WTC11 (cell line): ENCODE measurements around the gene INPP5A. TPM values are rescaled to one million over a fixed set of nuclear protein-coding genes. Genes with fewer than 3 reads are reported as not detected.
A peak's percentile ranks its signal among the peaks of the same experiment; 100 is the strongest.

ENCODE experiments used
- ATAC-seq: fragments of 200-7000 bp; cut with Tn5 transposase; 2 replicates; pipeline ENCODE4 v1.10.0; 2021; ENCODE audit warnings: mild to moderate bottlenecking, moderate library complexity
- CTCF ChIA-PET: fragments of 300-600 bp; sonication (Branson Sonifier 250); formaldehyde crosslinking; loops from one replicate; lab custom pipeline; 2021; ENCODE audit warnings: antibody characterized with exemption; lab: Charles Lee
- POLR2A ChIA-PET: fragments of 350-600 bp; sonication (Branson Sonifier 250); formaldehyde crosslinking; loops from one replicate; lab custom pipeline; 2021; ENCODE audit warnings: antibody characterized with exemption; lab: Charles Lee
- DNase-seq: peaks from one replicate; pipeline ENCODE4 v3.0.0; 2021; ENCODE audit warnings: low spot score
- H3K27ac Mint-ChIP-seq: 2 replicates; pipeline ENCODE4 v1.8.0; 2021; ENCODE audit warnings: mixed read lengths
- H3K27me3 Mint-ChIP-seq: 2 replicates; pipeline ENCODE4 v1.8.0; 2021; ENCODE audit warnings: low read depth, mild to moderate bottlenecking, moderate library complexity, mixed read lengths
- H3K36me3 Mint-ChIP-seq: 2 replicates; pipeline ENCODE4 v1.8.0; 2021; ENCODE audit warnings: mixed read lengths
- H3K4me1 Mint-ChIP-seq: 2 replicates; pipeline ENCODE4 v1.8.0; 2022; ENCODE audit warnings: mixed read lengths
- H3K4me3 Mint-ChIP-seq: 2 replicates; pipeline ENCODE4 v1.8.0; 2021; ENCODE audit warnings: mild to moderate bottlenecking, moderate library complexity, mixed read lengths
- H3K9me3 Mint-ChIP-seq: 2 replicates; pipeline ENCODE4 v1.8.0; 2021; ENCODE audit warnings: mixed read lengths
- AR ChIP-seq: fragments of 250-450 bp; sonication (Bioruptor Pico); IDR thresholded peaks from 2 replicates; pipeline ENCODE4 v1.9.0; 2021; ENCODE audit warnings: mild to moderate bottlenecking
- ATF1 ChIP-seq: sonication (generic); formaldehyde crosslinking; IDR thresholded peaks from 2 replicates; pipeline ENCODE4 v1.8.1; 2023; ENCODE audit warnings: mild to moderate bottlenecking, moderate library complexity, missing genetic modification reagents
- CTCF ChIP-seq: fragments of 200-600 bp; IDR thresholded peaks from 2 replicates; pipeline ENCODE4 v1.8.0; 2022; ENCODE audit warnings: antibody characterized with exemption
- ELF4 ChIP-seq: sonication (generic); formaldehyde crosslinking; IDR thresholded peaks from 2 replicates; pipeline ENCODE4 v1.8.1; 2022; ENCODE audit warnings: low read depth, mild to moderate bottlenecking, moderate library complexity, missing genetic modification reagents
- ERG ChIP-seq: fragments of 250-450 bp; sonication (Bioruptor Pico); IDR thresholded peaks from 2 replicates; pipeline ENCODE4 v1.8.0; 2021; ENCODE audit warnings: mild to moderate bottlenecking
- FOXP1 ChIP-seq: sonication (generic); formaldehyde crosslinking; IDR thresholded peaks from 2 replicates; pipeline ENCODE4 v1.8.0; 2022; ENCODE audit warnings: missing genetic modification reagents, mild to moderate bottlenecking, moderate library complexity, borderline replicate concordance
- GTF2I ChIP-seq: fragments of 250-450 bp; sonication (Bioruptor Pico); conservative IDR thresholded peaks from 2 replicates; pipeline ENCODE4 v1.4.0; 2021; ENCODE audit warnings: mild to moderate bottlenecking
- IRF1 ChIP-seq: sonication (generic); formaldehyde crosslinking; IDR thresholded peaks from 2 replicates; pipeline ENCODE4 v1.8.0; 2023; ENCODE audit warnings: missing genetic modification reagents
- NFYB ChIP-seq: sonication (generic); formaldehyde crosslinking; conservative IDR thresholded peaks from 2 replicates; pipeline ENCODE4 v1.8.0; 2022; ENCODE audit warnings: low read depth, missing genetic modification reagents
- NR3C1 ChIP-seq: sonication (generic); formaldehyde crosslinking; conservative IDR thresholded peaks from 2 replicates; pipeline ENCODE4 v1.8.1; 2023; ENCODE audit warnings: low read depth, mild to moderate bottlenecking, missing genetic modification reagents
- SMAD3 ChIP-seq: sonication (generic); formaldehyde crosslinking; IDR thresholded peaks from 2 replicates; pipeline ENCODE4 v1.8.0; 2022; ENCODE audit warnings: missing genetic modification reagents, mild to moderate bottlenecking, borderline replicate concordance
- SOX15 ChIP-seq: fragments of 250-450 bp; sonication (Bioruptor Pico); IDR thresholded peaks from 2 replicates; pipeline ENCODE4 v1.9.0; 2021; ENCODE audit warnings: mild to moderate bottlenecking
- STAT6 ChIP-seq: sonication (generic); formaldehyde crosslinking; conservative IDR thresholded peaks from 2 replicates; pipeline ENCODE4 v1.8.1; 2023; ENCODE audit warnings: mild to moderate bottlenecking, low read depth, missing genetic modification reagents, moderate library complexity
- ZNF121 ChIP-seq: sonication (generic); formaldehyde crosslinking; IDR thresholded peaks from 2 replicates; pipeline ENCODE4 v1.8.0; 2023; ENCODE audit warnings: missing genetic modification reagents
- ZNF317 ChIP-seq: sonication (generic); formaldehyde crosslinking; IDR thresholded peaks from 2 replicates; pipeline ENCODE4 v1.8.1; 2023; ENCODE audit warnings: low read depth, mild to moderate bottlenecking, moderate library complexity, missing genetic modification reagents, borderline replicate concordance
- ZNF423 ChIP-seq: fragments of 250-450 bp; sonication (Bioruptor Pico); IDR thresholded peaks from 2 replicates; pipeline ENCODE4 v2.1.2; 2022; ENCODE audit warnings: mild to moderate bottlenecking, moderate library complexity
- ZNF532 ChIP-seq: fragments of 250-450 bp; sonication (Bioruptor Pico); IDR thresholded peaks from 2 replicates; pipeline ENCODE4 v1.9.0; 2021; ENCODE audit warnings: mild to moderate bottlenecking, borderline replicate concordance
- ZNF671 ChIP-seq: fragments of 250-450 bp; sonication (Bioruptor Pico); IDR thresholded peaks from 2 replicates; pipeline ENCODE4 v1.8.0; 2021; ENCODE audit warnings: mild to moderate bottlenecking
- total RNA-seq: library from RNA; stranded (reverse); gene quantifications from 3 replicates; pipeline ENCODE4 v1.2.3, GENCODE V29; 2021

INPP5A gene
- total RNA-seq, 1 experiment from 2014 or later: 22.1 TPM

- POLR2A ChIA-PET: interaction anchor here (0.7 kb wide), 1 partner anchor 179 kb away, joined by 3 read pairs; no protein-coding TSS in a partner anchor
- CTCF ChIA-PET: interaction anchor here (1.3 to 1.7 kb wide), 3 partner anchors 9 to 111 kb away, joined by 3 to 5 read pairs (median 4); no protein-coding TSS in a partner anchor
- no peaks in the 10 kb centered on the region for H3K9me3 Mint-ChIP-seq
- TF ChIP-seq NR3C1 (CRISPR knock-in tag) (no peak), AR (CRISPR knock-in tag) (no peak), CTCF (no peak), ERG (CRISPR knock-in tag) (no peak), GTF2I (CRISPR knock-in tag) (no peak), ZNF121 (CRISPR knock-in tag) (no peak), ELF4 (CRISPR knock-in tag) (no peak), IRF1 (CRISPR knock-in tag) (no peak), SOX15 (CRISPR knock-in tag) (no peak), ZNF423 (CRISPR knock-in tag) (no peak), FOXP1 (CRISPR knock-in tag) (no peak), SMAD3 (CRISPR knock-in tag) (no peak), ATF1 (no peak), NFYB (no peak), ZNF671 (CRISPR knock-in tag) (no peak), STAT6 (CRISPR knock-in tag) (no peak), ZNF532 (CRISPR knock-in tag) (no peak), ZNF317 (CRISPR knock-in tag) (no peak)
- ATAC-seq (no peak), DNase-seq (peak; percentile 5)
- no peak overlapping the region for H3K27ac Mint-ChIP-seq
- H3K4me1 Mint-ChIP-seq: peaks cover 14% of the 10 kb centered on the region
- no peaks in the 10 kb centered on the region for H3K27me3 Mint-ChIP-seq
- no peaks in the 10 kb centered on the region for H3K36me3 Mint-ChIP-seq
- H3K4me3 Mint-ChIP-seq: no peak overlapping the region
Measured at GRCh38 chr10:132570265-132570664, 32.7 kb downstream of the INPP5A start.
